CD4-positive, alpha-beta T cell treated with Interleukin-2 at 100 ng/mL for 4 hours (primary cell): ENCODE results near the gene ITGA6.

Experiments used
- DNase-seq: peaks from one replicate; pipeline ENCODE4 v3.0.0-alpha.2; 2020; ENCODE audit warnings: low spot score

The ITGA6 gene

GRCh38 chr2:172427256-172427989, at the start of gene ITGA6:
Gene ITGA6 (plus strand): TSS chr2:172427586.
- DNase-seq = peak; percentile 72

GRCh38 chr2:172380436-172381274, 46.7 kb upstream of the ITGA6 start:
- no peak for DNase-seq

GRCh38 chr2:172381275-172382027, 45.9 kb upstream of the ITGA6 start:
- DNase-seq = no peak

- no peak for DNase-seq
These were observed 40.0 kb upstream of the ITGA6 start for GRCh38 chr2:172387361-172387760.

GRCh38 chr2:172389685-172390339, 37.6 kb upstream of the ITGA6 start:
- DNase-seq = no peak

GRCh38 chr2:172394002-172394401, 33.4 kb upstream of the ITGA6 start:
- DNase-seq = no peak

GRCh38 chr2:172395503-172395902, 31.9 kb upstream of the ITGA6 start:
- no peak for DNase-seq

GRCh38 chr2:172397148-172397834, 30.1 kb upstream of the ITGA6 start:
- DNase-seq = no peak

GRCh38 chr2:172398440-172398839, 28.9 kb upstream of the ITGA6 start:
- no peak for DNase-seq

- DNase-seq = no peak
These were observed 27.6 kb upstream of the ITGA6 start for GRCh38 chr2:172399765-172400164.

- DNase-seq = no peak
These were observed 25.2 kb upstream of the ITGA6 start for GRCh38 chr2:172402198-172402597.

- no peak for DNase-seq
These were observed 24.0 kb upstream of the ITGA6 start for GRCh38 chr2:172403402-172403801.

- no peak for DNase-seq
These were observed 23.4 kb upstream of the ITGA6 start for GRCh38 chr2:172403881-172404468.

GRCh38 chr2:172404824-172405223, 22.6 kb upstream of the ITGA6 start:
- no peak for DNase-seq

- DNase-seq = no peak
These were observed 21.7 kb upstream of the ITGA6 start for GRCh38 chr2:172405673-172406072.

- no peak for DNase-seq
These were observed 19.1 kb upstream of the ITGA6 start for GRCh38 chr2:172408143-172408766.

- DNase-seq = no peak
These were observed 18.3 kb upstream of the ITGA6 start for GRCh38 chr2:172409042-172409441.

GRCh38 chr2:172412984-172413492, 14.3 kb upstream of the ITGA6 start:
- no peak for DNase-seq

- DNase-seq = no peak
These were observed 12.1 kb upstream of the ITGA6 start for GRCh38 chr2:172415157-172415864.

GRCh38 chr2:172415865-172416183, 11.6 kb upstream of the ITGA6 start:
- no peak for DNase-seq
